Endodermal cell (in vitro differentiated cells): ENCODE measurements around the gene ZNF785. TPM values are rescaled to one million over a fixed set of nuclear protein-coding genes. Genes with fewer than 3 reads are reported as not detected.

Source experiments
- DNase-seq: peaks from one replicate; pipeline ENCODE4 v3.0.0-alpha.2; 2017
- H3K27ac ChIP-seq: 2 replicates; pipeline ENCODE4 v1.5.1; 2013; ENCODE audit warnings: mild to moderate bottlenecking, low read depth, low read length, moderate library complexity
- H3K27me3 ChIP-seq: 2 replicates; pipeline ENCODE4 v1.6.1; 2013; ENCODE audit warnings: mild to moderate bottlenecking, low read length, moderate library complexity; ENCODE audit not compliant: insufficient read depth, control insufficient read depth, poor library complexity, severe bottlenecking
- H3K36me3 ChIP-seq: 2 replicates; pipeline ENCODE4 v1.7.0; 2013; ENCODE audit warnings: mild to moderate bottlenecking, low read length, moderate library complexity; ENCODE audit not compliant: control insufficient read depth, insufficient read depth
- H3K4me1 ChIP-seq: one replicate; pipeline ENCODE4 v1.7.0; 2013; ENCODE audit warnings: low read length; ENCODE audit not compliant: control insufficient read depth, insufficient read depth
- H3K4me3 ChIP-seq: 2 replicates; pipeline ENCODE4 v1.5.1; 2013; ENCODE audit warnings: mild to moderate bottlenecking, low read length, moderate library complexity
- H3K9ac ChIP-seq: 2 replicates; pipeline ENCODE4 v1.6.1; 2013; ENCODE audit warnings: mild to moderate bottlenecking, low read length, moderate library complexity; ENCODE audit not compliant: poor library complexity, severe bottlenecking; ENCODE audit errors: extremely low read depth
- H3K9me3 ChIP-seq: 2 replicates; pipeline ENCODE4 v1.6.1; 2013; ENCODE audit warnings: mild to moderate bottlenecking, low read length, moderate library complexity; ENCODE audit not compliant: control insufficient read depth
- H3K27ac Mint-ChIP-seq: 2 replicates; pipeline ENCODE4 v1.8.0; 2020; ENCODE audit warnings: mixed read lengths
- H3K27me3 Mint-ChIP-seq: 2 replicates; pipeline ENCODE4 v1.8.0; 2021; ENCODE audit warnings: mild to moderate bottlenecking, mixed read lengths; ENCODE audit not compliant: insufficient read depth
- H3K36me3 Mint-ChIP-seq: 2 replicates; pipeline ENCODE4 v1.8.0; 2020; ENCODE audit warnings: low read depth, mixed read lengths
- H3K4me1 Mint-ChIP-seq: 2 replicates; pipeline ENCODE4 v1.8.0; 2020; ENCODE audit warnings: mixed read lengths
- H3K4me3 Mint-ChIP-seq: 2 replicates; pipeline ENCODE4 v1.8.0; 2020; ENCODE audit warnings: mild to moderate bottlenecking, moderate library complexity, mixed read lengths
- H3K9me3 Mint-ChIP-seq: 2 replicates; pipeline ENCODE4 v1.8.0; 2020; ENCODE audit warnings: mild to moderate bottlenecking, mixed read lengths
- CTCF ChIP-seq: fragments of 200-600 bp; sonication (generic); conservative IDR thresholded peaks from 2 replicates; pipeline ENCODE4 v1.5.0; 2021; ENCODE audit warnings: antibody characterized with exemption, mild to moderate bottlenecking
- WGBS, 2 experiments: methylation state at CpG; one replicate each; pipeline versions ENCODE4 v1.1.5 to v1.1.7; 2013; ENCODE audit warnings: missing lambda C conversion rate in 2 of 2, mixed read lengths in 1 of 2; ENCODE audit not compliant: insufficient coverage in 1 of 2, insufficient read length in 1 of 2; 5-methylcytosine and 5-hydroxymethylcytosine counted together
- total RNA-seq, 2 donors: library from RNA; stranded (reverse); fragmentation: NEBNext Ultra II Directional in 1 of 2; extraction: Animal tissue kit (Norgen Biotek cat#: 25700) in 1 of 2; gene quantifications; 2 replicates in 1 of 2; 3 replicates in 1 of 2; pipeline ENCODE4 v1.2.1, GENCODE V29; 2021

ZNF785 gene
- total RNA-seq, 2 donors from 2014 or later, result 22.5 to 24.0 TPM

GRCh38 chr16:30567991-30568638, 17.4 kb downstream of the ZNF785 start:
- H3K4me3 Mint-ChIP-seq, result no peak overlapping the region
- no peaks in the 10 kb centered on the region for H3K36me3 Mint-ChIP-seq
- Histone ChIP-seq H3K27ac (no peak overlapping the region), H3K4me1 (peaks cover 6% of the 10 kb centered on the region), H3K27me3 (no peaks in the 10 kb centered on the region), H3K9ac (no peak overlapping the region), H3K4me3 (no peak overlapping the region), H3K9me3 (no peaks in the 10 kb centered on the region), H3K36me3 (no peaks in the 10 kb centered on the region)
- no peak for DNase-seq
- 85 to 91% methylated on average over 2 to 6 of the region's 6 CpGs for WGBS, 2 experiments
- H3K27me3 Mint-ChIP-seq, result peaks cover 13% of the 10 kb centered on the region
- H3K4me1 Mint-ChIP-seq, result peaks cover 12% of the 10 kb centered on the region
- H3K27ac Mint-ChIP-seq, result no peak overlapping the region
- no peak for TF ChIP-seq CTCF
- H3K9me3 Mint-ChIP-seq, result no peaks in the 10 kb centered on the region

GRCh38 chr16:30567160-30567990, 18.1 kb downstream of the ZNF785 start:
- DNase-seq, result no peak
- no peak overlapping the region for H3K27ac Mint-ChIP-seq

GRCh38 chr16:30566531-30566930, 19.0 kb downstream of the ZNF785 start:
- peaks cover 9% of the 10 kb centered on the region for H3K4me1 Mint-ChIP-seq
- H3K27ac Mint-ChIP-seq, result no peak overlapping the region
- Histone ChIP-seq H3K9ac (no peak overlapping the region), H3K27ac (no peak overlapping the region), H3K9me3 (no peaks in the 10 kb centered on the region), H3K4me3 (no peak overlapping the region), H3K27me3 (no peaks in the 10 kb centered on the region), H3K36me3 (no peaks in the 10 kb centered on the region), H3K4me1 (peaks cover 6% of the 10 kb centered on the region)
- DNase-seq, result no peak
- no peaks in the 10 kb centered on the region for H3K36me3 Mint-ChIP-seq
- no peak overlapping the region for H3K4me3 Mint-ChIP-seq
- no peak for TF ChIP-seq CTCF
- H3K9me3 Mint-ChIP-seq, result no peaks in the 10 kb centered on the region
- H3K27me3 Mint-ChIP-seq, result peaks cover 21% of the 10 kb centered on the region
- 96% methylated on average over 3 to 4 of the region's 4 CpGs for WGBS, 2 experiments

More at GRCh38 chr16:30567160-30567990, 18.1 kb downstream of the ZNF785 start:
- Histone ChIP-seq H3K36me3 (no peaks in the 10 kb centered on the region), H3K9me3 (no peaks in the 10 kb centered on the region), H3K27me3 (no peaks in the 10 kb centered on the region), H3K4me1 (peaks cover 6% of the 10 kb centered on the region), H3K9ac (no peak overlapping the region), H3K4me3 (no peak overlapping the region), H3K27ac (no peak overlapping the region)
- Mint-ChIP-seq H3K9me3 (no peaks in the 10 kb centered on the region), H3K27me3 (peaks cover 17% of the 10 kb centered on the region), H3K4me3 (no peak overlapping the region), H3K4me1 (peaks cover 12% of the 10 kb centered on the region), H3K36me3 (no peaks in the 10 kb centered on the region)
- WGBS, 2 experiments, result 91 to 95% methylated on average over 9 to 14 of the region's 14 CpGs
- no peak for TF ChIP-seq CTCF
